HG03066 (cell line): ENCODE results near the gene UPB1.
"Not testable (repeated sequence)": the region's sequence is repeated elsewhere in the genome, so short reads cannot be mapped to it uniquely, and the experiment has no call there.

Experiments
- ATAC-seq: cut with Tn5 transposase; IDR thresholded peaks from one replicate; pipeline ENCODE4 v1.9.1; 2021; ENCODE audit warnings: low read depth; ENCODE audit not compliant: unreplicated experiment

The UPB1 gene

DNA sequence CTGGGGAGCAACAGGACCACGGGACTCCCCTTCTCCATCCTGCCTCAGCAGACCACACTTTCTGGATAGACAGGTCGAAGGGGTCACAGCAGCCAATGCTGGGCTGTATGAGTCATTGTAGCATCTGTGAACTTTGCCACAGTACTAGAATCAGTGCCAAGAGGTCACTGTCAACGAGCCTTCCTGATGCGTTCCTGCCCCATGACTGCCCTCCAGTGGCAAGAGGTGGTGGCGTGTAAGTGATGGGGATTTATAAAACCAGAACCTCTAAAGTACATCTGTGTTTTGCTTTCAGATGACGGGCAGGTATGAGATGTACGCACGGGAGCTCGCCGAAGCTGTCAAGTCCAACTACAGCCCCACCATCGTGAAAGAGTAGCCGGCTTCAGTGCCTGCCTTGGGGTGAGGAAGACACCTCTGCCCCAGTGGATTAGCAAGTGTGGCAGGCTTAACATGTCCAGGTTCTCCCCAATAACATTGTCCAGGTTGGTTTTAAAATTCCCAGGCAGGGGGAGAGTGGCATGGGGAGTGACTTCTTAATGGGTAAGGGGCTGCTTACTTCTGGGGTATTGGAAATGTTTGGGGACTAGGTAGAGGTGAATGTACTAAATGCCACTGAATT lies 30.4 kb downstream of the UPB1 start:
- no peak for ATAC-seq

DNA sequence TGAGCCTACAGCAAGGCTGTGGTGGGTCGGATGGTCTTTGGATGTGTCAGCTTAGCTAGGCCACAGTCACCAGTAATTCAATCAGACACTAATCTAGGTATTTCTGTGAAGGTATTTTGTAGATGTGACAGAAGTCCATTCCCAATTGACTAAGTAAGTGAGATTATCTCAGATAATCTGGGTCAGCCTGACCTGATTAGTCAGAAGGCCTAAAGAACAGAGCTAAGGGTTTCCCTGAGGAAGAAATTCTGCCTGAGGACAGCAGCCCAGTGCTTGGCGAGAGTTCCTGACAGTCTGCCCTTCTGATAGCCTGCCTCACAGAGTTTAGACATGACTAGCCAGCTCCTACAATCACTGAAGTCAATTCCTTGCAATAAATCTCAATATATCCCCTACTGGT lies 31.1 kb downstream of the UPB1 start:
- ATAC-seq = no peak

DNA sequence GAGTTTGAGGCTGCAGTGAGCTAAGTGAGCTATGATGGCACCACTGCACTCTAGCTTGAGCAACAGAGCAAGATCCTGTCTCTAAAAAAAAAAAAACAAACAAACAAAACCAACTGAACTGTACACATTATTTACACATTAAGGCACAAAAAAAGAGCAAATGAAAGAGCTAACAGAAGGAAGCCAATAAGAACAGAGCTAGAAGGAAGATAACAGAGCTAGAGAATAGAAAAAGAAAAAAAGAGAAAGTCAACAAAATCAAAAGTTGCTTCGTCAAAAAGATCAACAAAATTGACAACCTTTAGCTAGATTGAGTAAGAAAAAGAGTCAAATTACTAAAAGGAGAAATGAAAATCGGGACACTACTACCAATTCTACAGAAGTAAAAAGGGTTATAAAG lies 34.8 kb downstream of the UPB1 start:
- no peak for ATAC-seq

DNA sequence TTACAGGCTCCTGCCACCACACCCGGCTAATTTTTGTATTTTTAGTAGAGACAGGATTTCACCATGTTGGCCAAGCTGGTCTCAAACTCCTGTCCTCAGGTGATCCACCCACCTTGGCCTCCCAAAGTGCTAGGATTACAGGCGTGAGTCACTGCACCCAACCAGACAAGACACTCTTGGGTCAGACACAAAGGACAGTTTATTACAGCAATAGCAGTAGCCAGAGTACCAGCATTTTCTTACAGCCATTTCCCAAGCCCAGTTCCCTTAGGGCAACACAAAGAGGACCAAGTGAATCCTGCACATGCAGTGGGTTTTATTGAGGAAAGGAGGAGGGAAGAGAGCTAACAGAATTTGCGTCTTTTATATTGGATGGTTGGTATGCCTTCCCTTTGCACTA lies 35.8 kb downstream of the UPB1 start:
- ATAC-seq = not testable (repeated sequence)

DNA sequence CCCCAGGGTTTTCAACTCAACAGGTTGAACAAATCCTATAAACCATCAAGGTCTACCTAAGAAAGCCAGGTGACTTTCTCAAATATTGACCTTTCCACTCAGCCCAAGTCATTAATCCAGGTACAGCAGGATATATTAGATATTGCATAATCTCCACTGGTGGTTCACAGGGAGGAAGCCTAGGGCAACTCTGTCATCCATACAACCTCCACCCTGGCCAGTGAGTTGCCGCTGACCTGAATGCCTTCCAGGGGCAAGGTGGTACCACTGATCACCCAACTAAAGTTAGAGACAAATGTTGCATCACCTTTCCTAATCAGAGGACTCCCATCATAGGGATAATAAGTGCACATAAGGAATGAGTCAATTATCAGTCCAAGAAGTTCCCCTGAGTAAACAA lies 36.9 kb downstream of the UPB1 start:
- ATAC-seq = no peak

DNA sequence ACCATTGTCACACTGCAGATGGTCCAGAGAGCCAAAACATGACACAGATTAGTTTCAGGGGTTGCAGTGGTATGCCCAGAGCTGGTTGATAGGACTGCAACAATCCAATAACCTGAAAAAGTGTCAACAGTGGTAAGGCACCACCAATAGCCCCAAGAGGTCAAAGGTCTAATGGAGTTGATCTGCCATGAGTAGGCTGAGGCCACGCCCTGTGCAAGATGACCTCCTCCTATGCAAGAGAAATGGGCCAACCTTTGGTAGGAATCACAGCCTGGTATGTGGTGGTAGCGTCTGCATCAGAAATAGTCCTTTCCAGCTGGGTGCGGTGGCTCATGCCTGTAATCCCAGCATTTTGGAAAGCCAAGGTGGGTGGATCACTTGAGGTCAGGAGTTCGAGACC lies 40.2 kb downstream of the UPB1 start:
- ATAC-seq = no peak

DNA sequence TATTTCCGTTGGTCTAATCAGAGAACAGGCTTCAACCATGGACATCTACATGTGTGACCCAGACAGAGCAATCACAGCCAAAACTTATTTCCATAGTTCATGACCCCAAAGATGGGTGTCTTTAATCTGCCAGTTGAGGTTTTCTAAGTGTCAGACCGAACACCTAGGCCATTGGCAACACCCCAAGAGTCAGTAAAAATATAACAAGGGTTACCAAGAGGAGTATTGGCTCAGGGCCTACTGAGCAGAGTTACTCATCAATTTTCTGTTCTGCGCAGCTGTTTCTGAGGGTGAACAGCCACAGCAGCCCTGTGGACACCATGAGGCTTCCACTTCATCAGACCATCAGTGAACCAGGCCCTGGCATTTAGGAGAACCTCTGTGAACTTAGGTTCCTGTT lies 41.0 kb downstream of the UPB1 start:
- no peak for ATAC-seq

DNA sequence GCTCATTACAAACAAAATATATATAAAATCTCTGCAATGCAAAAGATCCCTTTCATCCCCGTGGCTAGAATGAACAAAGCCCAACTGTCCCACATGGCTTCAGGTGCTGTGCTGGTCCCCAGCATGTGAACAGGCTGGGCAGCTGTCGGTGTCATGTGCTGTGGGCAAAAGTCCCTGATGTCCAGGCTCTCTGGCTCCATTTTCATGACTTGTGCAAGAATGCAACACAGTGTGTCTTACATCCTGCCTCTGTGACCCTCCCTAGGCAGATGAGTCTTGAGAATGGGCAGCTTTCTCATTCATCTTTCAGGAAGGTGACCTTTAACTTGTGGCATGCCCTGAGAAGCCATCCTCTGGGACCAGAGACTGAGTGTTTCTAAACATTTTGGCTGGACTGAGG lies 45.3 kb downstream of the UPB1 start:
- no peak for ATAC-seq

- no peak for ATAC-seq
Observed at GRCh38 chr22:24541681-24542515, 46.8 kb downstream of the UPB1 start.

GRCh38 chr22:24542641-24543040 lies 47.5 kb downstream of the UPB1 start:
- ATAC-seq = no peak

GRCh38 chr22:24543185-24543601 lies 48.1 kb downstream of the UPB1 start:
- ATAC-seq = no peak

GRCh38 chr22:24543679-24544243 lies 48.6 kb downstream of the UPB1 start:
- no peak for ATAC-seq

- no peak for ATAC-seq
Observed at GRCh38 chr22:24548812-24549211, 53.7 kb downstream of the UPB1 start.

- no peak for ATAC-seq
Observed at GRCh38 chr22:24550028-24550901, 55.1 kb downstream of the UPB1 start.

DNA sequence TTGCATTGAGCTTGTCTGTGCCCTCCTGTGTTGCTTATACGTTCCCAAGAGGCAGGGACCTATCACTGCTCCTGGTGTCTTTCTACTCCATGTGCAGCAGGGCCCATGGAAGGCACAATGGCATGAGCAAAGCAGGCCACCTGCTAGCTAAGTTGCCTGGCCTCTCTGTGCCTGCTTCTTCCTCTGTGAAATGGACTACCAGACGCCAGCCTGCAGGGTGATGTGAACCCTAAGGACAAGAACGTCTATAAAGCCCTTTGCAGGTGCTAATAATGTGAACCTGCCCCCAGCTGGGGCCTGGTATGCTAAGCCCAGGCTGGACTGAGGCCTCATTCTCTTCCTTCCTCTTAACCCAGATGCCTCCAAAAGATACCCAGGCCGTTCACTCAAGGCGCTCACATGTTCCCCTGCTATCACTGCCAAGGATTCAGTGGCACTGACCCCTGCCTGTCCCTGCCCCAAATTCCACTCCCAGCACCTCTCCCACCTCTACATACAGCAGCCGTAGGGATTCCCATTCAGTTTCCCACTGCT lies 55.8 kb downstream of the UPB1 start:
- no peak for ATAC-seq

GRCh38 chr22:24552503-24553286 lies 57.6 kb downstream of the UPB1 start:
- not testable (repeated sequence) for ATAC-seq

GRCh38 chr22:24553597-24554312 lies 58.6 kb downstream of the UPB1 start:
- no peak for ATAC-seq

GRCh38 chr22:24554313-24555164 lies 59.4 kb downstream of the UPB1 start, which contains the start of gene GUCD1:
Gene GUCD1 (minus strand): TSS chr22:24555138. CDS start chr22:24554991, 147 bp downstream.
- no peak for ATAC-seq
